HG03342 (cell line): ENCODE measurements around the gene NUBPL.
"Not testable (repeated sequence)": the region's sequence is repeated elsewhere in the genome, so short reads cannot be mapped to it uniquely, and the experiment has no call there.

ENCODE experiments used
- ATAC-seq: cut with Tn5 transposase; IDR thresholded peaks from one replicate; pipeline ENCODE4 v1.9.1; 2021; ENCODE audit warnings: mild to moderate bottlenecking, moderate library complexity; ENCODE audit not compliant: unreplicated experiment

NUBPL gene

DNA sequence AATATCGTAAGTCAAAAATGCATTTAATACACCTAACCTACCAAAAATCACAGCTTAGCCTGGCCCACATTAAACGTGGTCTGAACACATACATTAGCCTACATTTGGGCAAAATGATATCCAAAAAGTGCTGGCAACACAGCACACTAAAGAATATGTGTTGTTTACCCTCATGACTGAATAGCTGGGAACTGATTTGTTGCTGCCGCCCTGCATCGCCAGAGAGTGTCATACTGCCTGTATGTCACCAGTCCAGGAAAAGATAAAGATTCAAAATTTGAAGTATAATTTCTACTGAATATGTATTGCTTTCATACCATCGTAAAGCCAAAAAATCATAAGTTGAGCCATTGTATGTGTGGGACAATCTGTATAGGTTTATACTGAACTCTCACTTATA lies 157.8 kb downstream of the NUBPL start:
- no peak for ATAC-seq

DNA sequence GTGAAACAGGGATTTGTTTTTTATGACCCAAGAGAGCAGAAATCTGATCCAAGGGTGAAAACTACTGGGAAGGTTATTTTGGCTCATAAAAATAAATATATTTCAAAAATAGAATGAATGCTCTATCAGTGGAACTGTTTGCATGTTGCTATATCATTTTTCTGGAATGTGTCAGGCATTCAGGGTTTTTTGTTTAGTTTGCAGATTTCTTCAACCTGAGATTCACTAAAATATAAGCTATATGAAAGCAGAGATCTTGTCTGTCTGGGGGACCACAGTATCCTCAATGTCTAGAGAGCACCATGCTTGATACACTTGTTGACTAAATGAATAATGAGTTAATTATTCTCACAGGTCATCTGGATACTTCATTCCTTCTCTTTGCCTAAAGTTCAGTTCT lies 165.1 kb downstream of the NUBPL start:
- ATAC-seq: no peak

DNA sequence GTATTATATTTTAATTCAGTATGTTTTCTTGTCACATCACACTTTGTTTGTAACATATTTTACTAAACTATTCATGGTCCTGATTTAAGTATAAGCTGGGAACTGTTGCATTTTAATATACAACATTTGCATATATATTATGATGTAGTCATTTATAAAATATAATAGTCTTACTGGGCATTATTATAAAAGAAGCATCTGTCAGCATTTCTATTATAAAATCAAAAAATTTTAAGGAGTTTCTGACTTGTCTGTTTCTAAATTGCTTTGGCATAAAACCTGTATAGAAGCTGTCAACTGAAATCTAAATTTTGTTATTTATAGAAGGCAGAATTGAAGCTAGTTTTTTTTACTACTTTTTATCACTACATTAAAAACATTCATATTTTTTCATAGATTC lies 166.6 kb downstream of the NUBPL start:
- no peak for ATAC-seq

DNA sequence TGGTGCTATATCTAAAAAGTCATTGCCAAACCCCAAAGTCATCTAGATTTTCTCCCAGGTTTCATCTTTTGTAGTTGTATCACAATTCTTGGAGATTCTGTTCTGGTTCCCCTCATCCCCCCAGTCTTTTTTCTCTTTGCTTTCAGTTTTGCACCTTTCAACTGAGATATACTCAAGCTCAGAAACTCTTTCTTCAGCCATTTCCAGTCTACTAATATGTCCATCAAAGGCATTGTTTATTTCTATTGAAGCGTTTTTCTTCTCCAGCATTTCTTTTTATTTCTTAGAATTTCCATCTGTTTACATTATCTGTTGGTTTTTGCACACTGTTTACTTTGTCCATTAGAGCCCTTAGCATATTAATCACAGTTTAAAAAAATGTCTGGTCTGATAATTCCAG lies 179.5 kb downstream of the NUBPL start:
- ATAC-seq: no peak

DNA sequence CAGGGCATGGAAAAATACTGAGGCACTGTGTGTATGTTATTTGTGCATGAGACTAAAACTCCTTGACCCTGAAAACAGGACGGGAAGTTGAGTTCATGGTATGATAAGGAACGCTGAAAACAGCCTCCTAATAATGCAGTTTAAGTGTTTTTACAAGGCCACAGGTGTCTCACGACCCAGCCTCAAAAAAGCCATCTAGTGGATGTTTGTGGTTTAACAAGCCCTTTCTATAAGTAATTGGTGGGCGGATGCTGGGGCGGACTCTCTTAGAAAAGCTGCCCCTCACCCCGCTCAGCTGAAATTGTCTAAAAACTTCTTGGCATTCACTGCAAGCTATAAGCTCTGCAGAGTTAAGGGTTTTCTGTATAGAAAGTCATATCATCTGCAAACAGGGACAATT lies 184.5 kb downstream of the NUBPL start:
- ATAC-seq: no peak

DNA sequence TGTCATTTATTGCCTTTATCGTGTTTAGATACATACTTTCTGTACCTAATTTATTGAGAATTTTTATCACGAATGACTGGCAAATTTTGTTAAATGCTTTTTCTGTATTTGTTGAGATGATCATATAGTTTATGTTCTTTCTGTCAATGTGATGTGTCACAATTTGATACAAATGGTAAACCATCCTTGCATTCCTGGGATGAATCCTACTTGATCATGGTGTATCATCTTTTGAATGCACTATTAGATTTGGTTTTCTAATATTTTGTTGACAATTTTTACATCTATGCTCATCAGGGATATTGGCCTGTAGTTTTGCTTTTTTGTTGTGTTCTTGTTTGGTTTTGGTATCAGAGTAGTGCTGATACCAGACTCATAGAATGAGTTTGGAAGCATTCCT lies 185.1 kb downstream of the NUBPL start:
- ATAC-seq: no peak

DNA sequence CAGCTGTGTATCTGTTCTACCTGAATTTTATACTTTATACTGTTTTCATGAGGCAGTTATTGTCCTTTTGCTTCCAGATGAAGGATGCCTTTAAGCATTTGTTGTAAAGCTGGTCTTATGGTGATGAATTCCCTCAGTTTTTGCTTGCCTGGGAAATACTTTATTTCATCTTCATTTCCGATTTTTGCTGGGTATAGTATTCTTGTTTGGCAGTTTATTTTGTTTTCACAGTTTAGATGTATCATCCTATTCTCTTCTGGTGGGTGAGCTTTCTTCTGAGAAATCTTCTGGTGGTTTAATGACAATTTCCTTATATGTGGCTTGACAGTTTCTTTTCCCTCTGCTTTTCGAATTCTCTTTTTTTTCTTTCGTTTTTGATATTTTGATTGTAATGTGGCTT lies 188.1 kb downstream of the NUBPL start:
- ATAC-seq: no peak

DNA sequence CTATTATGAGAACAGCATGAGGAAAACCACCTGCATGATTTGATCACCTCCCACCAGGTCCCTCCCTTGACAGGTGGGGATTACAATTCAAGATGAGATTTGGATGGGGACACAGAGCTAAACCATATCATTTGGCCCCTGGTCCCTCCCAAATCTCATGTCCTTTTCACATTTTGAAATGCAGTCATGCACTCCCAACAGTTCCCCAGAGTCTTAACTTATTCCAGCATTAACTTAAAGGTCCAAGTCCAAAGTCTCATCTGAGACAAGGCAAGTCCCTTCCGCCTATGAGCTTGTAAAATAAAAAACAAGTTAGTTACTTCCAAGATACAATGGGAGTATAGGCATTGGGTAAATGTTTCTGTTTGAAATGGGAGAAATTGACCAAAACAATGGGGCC lies 189.8 kb downstream of the NUBPL start:
- ATAC-seq: not testable (repeated sequence)

DNA sequence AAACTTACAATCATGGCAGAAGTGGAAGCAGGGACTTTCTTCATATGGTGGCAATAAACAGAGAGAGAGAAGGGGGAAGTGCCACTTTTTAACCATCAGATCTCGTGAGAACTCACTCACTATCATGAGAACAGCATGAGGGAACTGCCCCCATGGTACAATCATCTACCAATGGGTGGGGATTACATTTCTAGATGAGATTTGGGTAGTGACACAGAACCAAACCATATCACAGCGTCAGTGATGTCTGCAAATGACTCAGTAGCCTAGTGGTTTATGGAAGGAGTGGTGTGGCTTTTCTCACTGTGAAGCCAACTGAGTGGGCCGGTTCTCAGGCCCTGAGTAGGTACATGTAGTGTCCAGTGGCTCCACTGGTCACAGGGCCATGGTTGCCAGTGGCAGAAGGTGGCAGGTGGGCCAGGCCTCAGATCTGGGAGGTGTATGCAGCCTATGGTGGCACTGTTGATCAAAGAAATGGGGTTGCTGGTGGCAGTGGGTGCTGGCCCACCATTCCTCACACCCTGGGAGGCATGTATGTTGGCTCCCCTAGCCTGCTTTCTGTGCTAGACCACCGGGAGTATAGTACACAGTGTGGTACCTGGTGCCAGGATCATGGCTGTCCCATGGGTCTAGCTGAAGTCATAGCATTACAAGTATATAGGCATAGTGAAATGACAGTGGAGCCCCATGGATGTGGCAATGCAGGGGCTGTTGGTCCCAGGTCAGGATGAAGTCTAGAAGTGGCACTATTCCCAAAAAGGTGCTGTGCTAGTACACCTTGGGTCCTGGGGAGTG lies 191.9 kb downstream of the NUBPL start:
- no peak for ATAC-seq

DNA sequence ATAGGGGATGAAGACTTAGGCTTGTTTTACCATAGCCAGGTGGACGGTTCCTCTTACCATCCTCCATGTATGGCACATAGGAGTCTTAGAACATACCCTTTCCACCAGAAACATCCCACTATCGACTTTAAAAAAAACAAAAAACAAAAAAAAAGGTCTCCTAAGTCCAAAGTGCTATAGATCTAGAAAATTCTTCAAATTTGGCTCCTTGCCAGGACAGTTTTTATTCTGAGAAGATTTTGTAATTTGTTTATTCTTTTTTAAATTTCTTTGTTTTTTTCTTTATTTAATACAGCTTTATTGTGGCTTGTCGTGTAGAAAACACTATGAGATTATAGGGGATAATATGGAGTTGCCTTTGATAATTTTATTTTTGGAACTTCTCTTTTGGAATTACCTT lies 197.7 kb downstream of the NUBPL start:
- no peak for ATAC-seq

DNA sequence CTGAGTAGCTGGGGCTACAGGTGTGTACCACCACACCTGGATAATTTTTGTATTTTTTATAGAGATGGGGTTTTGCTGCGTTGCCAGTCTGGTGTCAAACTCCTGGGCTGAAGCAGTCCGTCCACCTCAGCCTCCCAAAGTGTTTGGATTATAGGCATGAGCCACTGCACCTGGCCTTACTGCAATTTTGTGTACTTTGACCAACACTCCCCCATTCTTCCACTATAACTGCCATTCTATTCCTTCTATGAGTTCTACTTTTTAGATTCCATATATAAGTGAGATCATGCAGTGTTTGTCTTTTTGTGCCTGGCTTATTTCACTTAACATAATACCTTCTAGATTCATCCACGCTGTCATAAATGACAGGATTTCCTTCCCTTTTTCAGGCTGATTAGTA lies 199.1 kb downstream of the NUBPL start:
- ATAC-seq: no peak

DNA sequence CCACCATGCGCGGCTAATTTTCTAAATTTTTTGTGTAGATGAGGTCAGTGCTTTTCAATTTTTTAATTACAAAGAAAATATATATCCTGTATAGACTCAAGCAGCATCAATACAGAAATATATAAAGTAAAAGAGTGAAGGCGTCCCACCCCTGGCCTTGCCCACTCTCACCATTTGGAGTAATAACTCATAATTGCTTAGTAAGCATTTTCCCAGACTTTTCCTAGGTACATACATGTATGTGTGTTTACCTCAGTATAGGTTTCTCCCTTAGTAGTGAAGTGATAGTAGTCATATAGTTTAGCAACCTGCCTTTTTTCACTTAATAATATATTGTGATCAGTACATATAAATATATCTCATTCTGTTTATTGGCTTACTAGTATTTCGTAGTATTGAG lies 200.1 kb downstream of the NUBPL start:
- ATAC-seq: no peak

DNA sequence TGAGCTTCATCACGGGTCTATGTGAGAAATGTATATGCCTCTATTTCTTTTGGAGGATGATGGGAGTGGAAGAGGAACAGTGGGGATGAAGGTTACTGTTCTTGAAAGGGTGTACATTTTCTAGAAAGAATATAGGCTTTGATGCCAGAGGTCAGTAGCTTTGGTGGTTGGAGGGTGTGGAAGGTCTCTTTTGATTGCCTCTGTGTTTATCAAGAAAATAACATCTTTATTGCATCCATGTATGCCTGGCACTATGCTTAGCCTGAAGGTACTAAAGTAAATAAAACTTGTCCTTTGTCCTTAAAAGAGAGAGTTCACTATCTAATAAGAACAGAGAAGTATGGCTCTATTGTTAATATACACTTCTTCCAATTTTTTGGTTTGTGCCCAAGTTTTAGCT lies 201.8 kb downstream of the NUBPL start:
- ATAC-seq: no peak

DNA sequence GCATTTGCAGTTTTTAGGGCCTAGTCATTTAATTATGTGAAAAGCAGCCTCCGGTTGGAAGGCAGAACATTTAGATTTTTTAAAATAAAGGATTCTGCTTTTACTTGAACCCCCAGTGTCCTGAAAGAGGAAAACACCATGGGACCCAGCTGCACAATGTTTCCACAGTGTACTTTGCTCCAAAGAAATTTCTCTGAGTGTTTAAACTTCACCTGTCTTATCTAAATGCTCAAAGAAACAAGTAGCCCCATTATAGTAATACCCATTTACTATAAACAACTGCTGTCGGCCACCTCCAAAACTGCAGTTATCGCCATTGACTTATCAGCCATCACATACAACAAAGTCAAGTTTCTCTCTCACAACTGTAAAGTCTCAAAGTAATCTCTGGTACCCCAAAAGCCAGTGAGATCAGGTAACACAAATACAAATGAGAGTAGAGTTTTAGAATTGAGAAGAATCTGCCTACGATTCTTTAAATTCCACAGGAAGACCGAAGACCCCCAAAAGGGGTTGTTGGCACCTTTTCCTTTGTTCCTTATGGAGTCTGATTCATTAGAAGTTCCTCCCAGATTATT lies 205.2 kb downstream of the NUBPL start:
- no peak for ATAC-seq

DNA sequence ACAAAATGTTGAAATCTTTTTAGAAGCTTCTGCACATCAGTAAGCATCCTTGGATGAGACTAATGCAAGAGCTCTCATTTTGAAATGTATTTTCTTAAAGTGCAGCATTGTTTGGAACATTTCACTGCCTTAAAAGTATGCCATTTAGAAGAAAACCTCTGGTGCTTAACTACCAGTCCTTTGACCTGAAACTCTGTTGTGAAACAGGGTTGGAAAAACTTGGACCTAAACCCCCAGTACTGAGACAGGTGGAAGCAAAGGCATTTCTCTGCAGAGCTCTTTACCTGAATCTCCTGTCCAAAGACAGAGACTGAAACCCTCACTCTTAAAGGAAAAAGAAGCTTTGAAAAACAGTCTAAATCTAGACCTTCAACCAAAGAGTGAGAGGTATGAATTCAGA lies 207.2 kb downstream of the NUBPL start:
- ATAC-seq: no peak

DNA sequence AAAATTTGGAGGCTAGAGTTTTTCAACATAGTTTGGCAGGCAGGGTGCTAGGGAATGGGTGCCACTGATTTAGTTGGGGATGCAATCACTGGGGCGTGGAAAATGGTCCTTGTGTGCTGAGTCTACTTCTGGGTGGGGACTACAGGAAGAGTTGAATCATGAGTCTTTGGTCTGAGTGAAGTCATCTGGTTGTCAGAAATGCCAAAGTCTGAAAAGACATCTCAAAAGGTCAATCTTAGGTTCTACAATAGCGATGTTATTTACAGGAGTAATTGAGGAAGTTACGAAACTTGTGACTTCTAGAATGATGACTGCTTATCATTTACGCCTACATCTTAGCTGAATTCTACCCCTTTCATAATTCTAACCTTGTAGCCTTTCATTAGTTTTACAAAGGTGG lies 209.1 kb downstream of the NUBPL start:
- no peak for ATAC-seq

DNA sequence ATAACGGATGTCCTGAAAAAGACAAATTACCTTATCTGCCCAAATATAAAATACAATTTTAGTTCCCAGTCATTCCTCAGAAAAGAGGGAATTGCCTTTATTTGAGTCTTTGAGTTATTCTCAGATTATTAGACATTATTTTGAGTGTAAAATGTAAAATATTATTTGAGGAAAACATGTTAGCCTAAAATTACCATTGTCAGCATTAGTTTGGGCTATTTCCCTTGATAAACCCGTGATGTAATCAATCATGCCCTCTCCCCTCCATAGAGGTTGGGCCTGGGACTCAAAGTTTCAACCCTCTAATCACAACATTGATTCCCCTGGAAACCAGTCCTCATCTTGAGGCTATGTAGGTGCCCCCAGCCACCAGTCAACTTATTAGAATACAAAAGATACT lies 213.4 kb downstream of the NUBPL start:
- ATAC-seq: no peak

DNA sequence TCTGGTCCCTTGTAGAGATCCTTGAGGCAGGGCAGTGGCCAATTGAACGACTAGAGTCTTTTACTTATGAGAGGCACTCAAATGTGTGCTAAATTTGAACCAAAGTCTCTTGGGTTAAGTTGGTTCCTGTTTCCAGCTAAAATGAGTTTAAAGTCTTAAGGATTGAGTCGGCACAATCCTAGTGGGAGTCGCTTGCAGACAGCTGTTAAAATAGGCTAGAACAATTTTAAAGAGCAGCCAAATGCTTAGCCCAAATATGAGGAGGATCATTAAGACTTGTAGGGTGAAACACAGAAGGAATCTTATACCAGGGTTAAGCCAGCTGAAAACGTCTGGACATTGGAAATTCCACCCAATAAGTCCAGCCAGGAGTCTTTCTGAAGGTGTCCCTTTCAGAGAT lies 216.1 kb downstream of the NUBPL start:
- ATAC-seq: no peak

DNA sequence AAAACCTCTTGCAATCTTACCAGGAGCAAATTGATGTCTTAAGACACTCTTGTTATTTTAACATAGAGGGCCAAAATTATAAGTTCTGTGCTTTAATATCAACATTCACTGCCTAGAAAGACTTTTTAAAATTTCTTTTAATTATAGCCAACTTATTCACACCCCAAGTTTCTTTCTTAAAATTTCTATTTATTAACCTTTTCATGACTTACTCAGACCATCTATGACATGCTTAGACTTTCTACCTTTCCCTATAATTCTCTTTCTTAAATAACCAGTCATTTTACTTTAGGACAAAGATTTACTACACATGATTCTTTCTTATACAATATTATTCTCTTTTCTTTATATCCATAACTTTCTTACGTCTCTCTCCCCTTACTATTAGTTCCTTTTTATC lies 220.4 kb downstream of the NUBPL start:
- no peak for ATAC-seq

DNA sequence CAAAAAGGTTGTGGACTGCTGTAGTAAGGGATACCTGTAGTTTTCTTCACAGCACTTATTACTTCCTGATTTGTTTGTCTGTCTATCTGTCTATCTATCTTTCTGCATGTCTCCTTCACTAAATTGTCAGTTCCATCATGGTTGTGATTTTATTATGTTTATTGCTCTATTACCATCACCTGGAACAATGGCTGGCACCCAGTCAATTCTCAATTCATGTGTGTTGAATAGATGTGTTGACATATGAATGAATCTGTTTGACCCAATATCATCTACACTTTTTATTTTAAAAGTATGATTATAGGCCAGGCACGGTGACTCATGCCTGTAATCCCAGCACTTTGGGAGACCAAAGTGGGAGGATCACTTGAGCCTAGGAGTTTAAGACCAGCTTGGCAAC lies 224.4 kb downstream of the NUBPL start:
- no peak for ATAC-seq

DNA sequence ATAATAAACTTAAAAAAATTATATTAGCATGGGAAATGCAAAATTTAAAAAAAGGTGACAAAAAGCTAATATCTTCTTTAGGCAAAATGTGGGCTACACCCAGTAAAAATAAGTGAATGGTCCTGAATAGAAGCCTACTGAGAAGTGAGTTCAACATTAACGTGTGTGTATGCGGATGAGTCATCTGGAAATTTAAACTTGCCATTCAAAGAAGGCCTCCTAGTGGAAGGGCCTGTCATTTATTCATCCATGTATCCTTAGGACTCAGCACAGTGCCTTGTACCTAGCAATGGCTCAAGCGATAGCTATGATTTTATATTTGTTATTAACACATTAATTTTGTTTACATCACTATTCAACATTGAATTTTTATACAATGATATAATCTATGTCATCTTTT lies 226.2 kb downstream of the NUBPL start:
- no peak for ATAC-seq

DNA sequence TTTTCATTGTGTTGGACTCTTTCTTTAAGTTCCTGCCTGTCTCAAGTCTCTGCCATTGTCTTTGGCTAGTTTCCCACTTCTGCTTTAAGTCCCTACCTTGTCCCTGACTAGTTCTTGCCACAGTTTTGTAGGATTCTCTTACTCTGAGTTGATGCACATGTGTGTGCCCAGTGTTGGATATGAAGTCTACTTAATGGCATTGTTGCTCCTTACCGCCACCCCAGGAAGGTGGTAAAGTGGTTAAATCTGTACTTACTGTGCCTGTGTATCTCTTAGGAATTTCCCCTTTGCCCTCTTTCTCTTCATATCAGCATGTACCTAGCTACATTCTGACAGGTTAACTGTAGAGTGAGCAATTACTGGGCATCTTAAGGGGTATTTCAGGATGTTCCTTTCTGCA lies 227.1 kb downstream of the NUBPL start:
- no peak for ATAC-seq

DNA sequence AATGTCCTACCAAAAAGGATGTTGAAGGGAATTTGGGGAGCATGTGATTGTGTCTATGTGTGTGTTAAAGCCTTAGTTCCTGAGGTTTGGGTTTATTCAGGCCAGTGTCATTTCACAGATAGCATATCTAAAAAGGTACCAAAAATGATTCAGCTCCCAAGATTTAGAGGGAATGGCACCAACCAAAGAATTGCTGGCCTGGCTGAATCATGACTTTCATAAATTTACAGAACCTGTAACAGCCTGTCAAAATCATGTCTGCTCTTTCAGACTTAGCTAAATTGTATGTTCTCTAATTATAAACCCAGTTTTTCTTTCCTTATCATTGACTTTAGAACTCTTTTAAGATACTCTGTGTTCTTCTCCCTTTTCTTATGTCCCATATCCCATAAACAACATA lies 231.5 kb downstream of the NUBPL start:
- no peak for ATAC-seq
